Activated T-cell treated with anti-CD3 and anti-CD28 coated beads for 24 hours (primary cell): Measurements from ENCODE around the gene ISX.
"Not testable (repeated sequence)": the region's sequence is repeated elsewhere in the genome, so short reads cannot be mapped to it uniquely, and the experiment has no call there.

Source experiments
- DNase-seq: peaks from one replicate; pipeline ENCODE4 v3.0.0-alpha.2; 2020; ENCODE audit warnings: low read depth

ISX gene

GRCh38 chr22:35065796-35066218 is at the start of gene ISX:
Gene ISX, plus strand, starts transcription at chr22:35066158. Its CDS starts 930 bp downstream, at chr22:35067088.
- DNase-seq, result no peak

- DNase-seq, result no peak
Measured at GRCh38 chr22:35016909-35017308, 49.0 kb upstream of the ISX start.

- no peak for DNase-seq
Measured at GRCh38 chr22:35018995-35019394, 47.0 kb upstream of the ISX start.

- DNase-seq, result no peak
Measured at GRCh38 chr22:35020517-35020916, 45.4 kb upstream of the ISX start.

- no peak for DNase-seq
Measured at GRCh38 chr22:35021161-35021560, 44.8 kb upstream of the ISX start.

GRCh38 chr22:35022291-35022690 is 43.7 kb upstream of the ISX start:
- DNase-seq, result no peak

GRCh38 chr22:35023692-35024363 is 42.1 kb upstream of the ISX start:
- DNase-seq, result peak; percentile 47

- DNase-seq, result no peak
Measured at GRCh38 chr22:35024364-35024692, 41.6 kb upstream of the ISX start.

GRCh38 chr22:35030112-35030511 is 35.8 kb upstream of the ISX start:
- DNase-seq, result not testable (repeated sequence)

GRCh38 chr22:35032571-35032970 is 33.4 kb upstream of the ISX start:
- DNase-seq, result no peak

GRCh38 chr22:35033635-35034296 is 32.2 kb upstream of the ISX start:
- no peak for DNase-seq

GRCh38 chr22:35034963-35035362 is 31.0 kb upstream of the ISX start:
- no peak for DNase-seq

- no peak for DNase-seq
Measured at GRCh38 chr22:35037089-35037488, 28.9 kb upstream of the ISX start.

- no peak for DNase-seq
Measured at GRCh38 chr22:35039625-35040024, 26.3 kb upstream of the ISX start.

GRCh38 chr22:35043252-35043933 is 22.6 kb upstream of the ISX start:
- DNase-seq, result no peak

- DNase-seq, result no peak
Measured at GRCh38 chr22:35043934-35044319, 22.0 kb upstream of the ISX start.

GRCh38 chr22:35044607-35045390 is 21.2 kb upstream of the ISX start:
- no peak for DNase-seq

- no peak for DNase-seq
Measured at GRCh38 chr22:35045451-35045850, 20.5 kb upstream of the ISX start.

- no peak for DNase-seq
Measured at GRCh38 chr22:35046744-35047462, 19.1 kb upstream of the ISX start.

GRCh38 chr22:35050038-35050437 is 15.9 kb upstream of the ISX start:
- not testable (repeated sequence) for DNase-seq

- DNase-seq, result no peak
Measured at GRCh38 chr22:35051013-35051535, 14.9 kb upstream of the ISX start.

- DNase-seq, result no peak
Measured at GRCh38 chr22:35051791-35052190, 14.2 kb upstream of the ISX start.
